NCI-H2171 (cell line): Measurements from ENCODE around the gene TMEM185B.
A peak's percentile ranks its signal among the peaks of the same experiment; 100 is the strongest.
"Not testable (repeated sequence)": the region's sequence is repeated elsewhere in the genome, so short reads cannot be mapped to it uniquely, and the experiment has no call there.

ENCODE experiments used
- DNase-seq: peaks from one replicate; lab custom pipeline; 2025; lab: John Stamatoyannopoulos, UW

TMEM185B gene

DNA sequence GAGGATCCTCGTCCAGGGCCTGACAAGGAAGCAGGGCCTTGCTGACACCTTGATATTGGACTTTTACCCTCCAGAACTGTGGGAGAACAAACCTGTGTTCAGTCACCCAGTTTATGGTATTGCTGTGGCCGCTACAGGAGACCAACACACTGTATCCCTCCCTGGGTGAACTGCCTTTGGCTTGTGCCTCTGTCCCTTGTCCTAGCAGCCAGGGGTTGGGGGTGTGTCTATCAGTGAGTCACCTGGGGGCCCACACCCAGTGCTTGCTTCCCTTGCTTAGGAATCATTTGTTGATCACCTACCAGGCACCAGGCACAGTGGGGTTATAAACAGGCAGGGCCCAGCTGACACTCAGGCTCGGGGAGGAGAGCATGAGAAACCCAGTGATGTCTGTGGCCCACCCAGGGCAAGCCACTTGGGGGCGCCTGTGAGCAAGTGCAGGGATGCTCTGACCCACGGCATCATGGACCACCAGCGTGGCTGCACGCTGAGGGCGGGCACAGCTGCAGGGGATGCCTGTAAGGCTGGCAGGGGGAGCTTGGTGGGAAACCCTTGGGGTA lies 17.1 kb downstream of the TMEM185B start:
- DNase-seq: no peak

DNA sequence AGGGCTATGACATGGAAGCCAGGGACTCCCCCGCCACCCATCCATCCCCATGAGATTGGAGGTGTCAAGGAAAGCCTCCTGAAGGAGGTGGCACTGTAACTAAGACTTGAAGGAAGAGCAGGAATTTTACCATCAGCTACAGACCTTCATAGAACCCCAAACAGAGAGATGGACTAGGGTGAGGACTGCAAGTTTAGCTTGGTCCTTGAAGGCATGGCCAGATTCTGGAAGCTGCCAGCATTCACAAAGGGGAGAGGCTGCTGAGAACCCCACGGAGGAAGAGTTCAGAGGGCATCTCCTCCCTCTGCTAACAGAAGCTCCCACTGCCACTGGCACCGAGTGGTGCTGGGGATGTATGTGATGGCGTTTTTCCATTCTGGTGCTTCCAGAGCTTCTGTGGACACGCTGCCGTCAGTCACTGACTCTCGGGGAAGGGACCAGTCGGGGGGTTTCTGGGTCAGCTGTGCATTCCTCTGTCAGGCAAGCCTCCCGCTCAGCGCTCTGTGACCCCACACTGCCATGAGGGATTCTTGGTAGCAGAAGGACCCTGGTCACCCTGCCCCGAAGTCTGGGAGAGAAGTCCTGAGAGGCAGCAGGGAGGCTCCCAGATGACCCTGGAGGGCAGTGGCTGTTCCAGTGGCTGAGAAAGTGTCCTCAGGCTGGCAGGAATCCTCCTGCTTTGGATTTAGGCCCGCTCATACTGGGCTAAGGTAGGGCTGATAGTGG lies 18.1 kb downstream of the TMEM185B start:
- no peak for DNase-seq

- no peak for DNase-seq
These were observed 18.8 kb downstream of the TMEM185B start for GRCh38 chr2:120204417-120204816.

GRCh38 chr2:120204022-120204405 lies 19.2 kb downstream of the TMEM185B start:
- DNase-seq: no peak

DNA sequence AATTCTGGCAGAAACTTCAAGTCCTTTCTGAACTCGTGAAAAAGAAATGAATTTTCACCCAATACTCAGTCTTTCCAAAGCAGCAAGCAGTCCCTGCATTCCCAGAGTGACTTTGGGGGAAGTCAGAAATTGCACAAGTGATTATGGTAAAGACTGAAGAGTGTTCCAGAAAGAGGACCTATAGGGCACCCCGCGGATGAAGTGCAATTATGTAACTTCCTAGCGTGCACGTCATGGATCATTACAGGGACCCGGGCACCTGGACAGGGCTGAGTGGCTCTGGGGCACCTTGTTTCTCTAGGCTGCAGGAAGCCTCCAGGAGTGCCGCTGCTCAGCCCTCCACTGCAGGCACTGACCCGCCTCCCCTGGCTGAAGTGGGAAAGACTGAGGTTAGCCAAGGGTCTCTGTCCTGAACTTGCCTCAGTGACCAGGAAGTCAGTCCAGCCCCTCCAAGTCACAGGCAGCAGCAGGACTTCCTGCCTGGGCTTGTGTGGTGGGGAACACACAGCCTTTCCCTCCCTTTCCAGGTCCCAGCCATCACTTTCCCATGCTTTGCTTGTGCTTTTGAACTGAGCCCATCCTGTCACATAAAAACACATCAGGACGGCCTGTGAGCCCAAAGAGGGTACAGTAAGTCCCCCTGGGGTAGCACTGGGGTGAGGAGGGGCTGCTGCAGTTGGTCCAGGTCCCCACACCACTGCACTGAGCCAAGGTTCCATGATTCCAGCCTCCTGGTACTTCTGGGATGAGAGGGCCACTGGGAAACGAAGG lies 19.8 kb downstream of the TMEM185B start:
- DNase-seq: no peak

GRCh38 chr2:120199817-120200459 lies 23.3 kb downstream of the TMEM185B start:
- DNase-seq: not testable (repeated sequence)

DNA sequence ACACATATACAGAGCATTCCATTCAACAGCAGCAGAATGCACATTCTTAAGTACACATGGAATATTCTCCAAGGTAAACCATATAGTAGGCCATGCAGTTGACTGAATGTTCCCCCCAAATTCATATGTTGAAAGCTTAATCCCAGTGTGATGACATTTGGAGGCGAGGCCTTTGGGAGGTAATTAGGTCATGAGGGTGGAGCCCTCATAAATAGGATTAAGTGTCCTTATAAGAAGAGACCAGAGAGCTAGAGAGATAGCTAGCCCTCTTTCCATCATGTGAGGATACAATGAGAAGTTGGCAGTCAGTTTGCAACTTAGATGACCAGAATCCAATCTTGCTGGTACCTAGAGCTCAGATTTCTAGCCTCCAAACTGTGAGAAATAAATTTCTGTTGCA lies 27.6 kb downstream of the TMEM185B start:
- DNase-seq: no peak

GRCh38 chr2:120192280-120192679 lies 30.9 kb downstream of the TMEM185B start:
- DNase-seq: no peak

DNA sequence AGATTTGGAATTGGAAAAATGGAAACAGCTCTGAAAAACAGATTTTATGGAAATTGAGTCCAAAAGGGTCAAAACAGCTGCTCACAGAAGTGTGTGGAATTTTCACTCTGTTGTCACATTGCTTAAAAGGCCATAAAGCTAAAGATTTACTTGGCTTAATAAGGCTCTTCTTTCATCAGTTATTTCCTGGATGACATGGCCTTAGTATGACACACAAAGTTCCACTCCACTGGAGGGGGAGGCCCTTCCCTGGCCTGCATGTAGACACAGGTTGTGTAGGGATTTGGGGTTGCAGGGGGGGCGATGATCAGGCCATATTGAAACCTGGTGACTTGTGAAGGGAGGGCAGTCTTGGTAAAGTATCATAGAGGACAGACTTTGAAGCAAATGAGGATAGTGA lies 34.0 kb downstream of the TMEM185B start:
- no peak for DNase-seq

GRCh38 chr2:120182019-120182560 lies 41.1 kb downstream of the TMEM185B start:
- no peak for DNase-seq

GRCh38 chr2:120180066-120180465 lies 43.1 kb downstream of the TMEM185B start:
- no peak for DNase-seq

- DNase-seq: no peak
These were observed 43.8 kb downstream of the TMEM185B start for GRCh38 chr2:120179396-120179795.

DNA sequence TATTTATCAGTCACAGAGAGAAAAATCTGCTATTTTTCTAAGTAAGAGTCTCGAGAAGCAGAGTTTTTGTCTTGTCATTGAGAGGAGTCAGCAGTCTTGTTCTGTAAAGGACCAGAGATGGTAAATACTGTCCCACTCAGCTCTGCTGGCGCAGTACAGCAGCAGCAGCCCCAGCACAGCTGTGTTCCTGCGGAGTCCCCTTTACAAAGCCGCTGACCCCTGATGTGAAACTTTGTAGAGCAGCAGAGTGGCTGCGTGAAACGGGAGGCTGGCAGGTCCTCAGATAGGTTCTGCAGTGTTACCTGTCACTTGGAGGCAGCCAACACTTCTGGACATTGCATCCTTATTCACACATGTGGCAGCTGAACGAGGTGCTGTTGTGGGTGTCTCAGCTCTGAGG lies 45.2 kb downstream of the TMEM185B start:
- DNase-seq: no peak

GRCh38 chr2:120177001-120177621 lies 46.1 kb downstream of the TMEM185B start:
- DNase-seq: no peak

- no peak for DNase-seq
These were observed 46.7 kb downstream of the TMEM185B start for GRCh38 chr2:120176526-120176925.

GRCh38 chr2:120174963-120175581 lies 48.1 kb downstream of the TMEM185B start:
- DNase-seq: peak; percentile 39
